SK-N-SH (cell line): ENCODE measurements around the gene SLC38A3. TPM values are rescaled to one million over a fixed set of nuclear protein-coding genes. Genes with fewer than 3 reads are reported as not detected.
A peak's percentile ranks its signal among the peaks of the same experiment; 100 is the strongest.

Experiments
- CTCF ChIA-PET: fragments of 300-600, 350-600 bp; formaldehyde crosslinking; extraction: SDS; loops from one replicate; lab custom pipeline; 2021; lab: Yijun Ruan, JAX
- POLR2A ChIA-PET: fragments of 350-600 bp; sonication (Branson Sonifier 250); formaldehyde crosslinking; extraction: SDS; loops from one replicate; lab custom pipeline; 2020; ENCODE audit warnings: antibody characterized with exemption, inconsistent platforms; lab: Yijun Ruan, JAX
- DNase-seq: peaks from one replicate; pipeline ENCODE4 v3.0.0; 2012
- H2AFZ ChIP-seq: fragments of 200-600 bp; sonication (generic); 2 replicates; pipeline ENCODE4 v1.8.1; 2016; ENCODE audit warnings: antibody characterized with exemption, mild to moderate bottlenecking, low read depth
- H3F3A ChIP-seq: fragments of 200-600 bp; sonication (generic); replicated peaks from 2 replicates; pipeline ENCODE3; 2016; ENCODE audit warnings: antibody characterized with exemption, mild to moderate bottlenecking; ENCODE audit not compliant: insufficient read depth
- H3K27ac ChIP-seq, 2 experiments: fragments of 200-500 bp in 1 of 2; fragments of 200-600 bp in 1 of 2; sonication (Bioruptor generic) in 1 of 2; sonication (generic), shearing (Covaris generic) in 1 of 2; 2 replicates each; pipeline versions ENCODE4 v1.5.1 to v1.6.1; 2014 to 2016; ENCODE audit warnings: low read depth in 2 of 2, inconsistent platforms in 1 of 2, low read length in 1 of 2, mild to moderate bottlenecking in 1 of 2, mixed read lengths in 1 of 2
- H3K27me3 ChIP-seq: fragments of 200-600 bp; sonication (generic), shearing (Covaris generic); 2 replicates; pipeline ENCODE4 v1.6.1; 2016; ENCODE audit warnings: mixed run types; ENCODE audit not compliant: insufficient read depth
- H3K36me3 ChIP-seq, 2 experiments: fragments of 200-500 bp in 1 of 2; fragments of 200-600 bp in 1 of 2; sonication (Bioruptor generic) in 1 of 2; sonication (generic) in 1 of 2; replicated peaks in 1 of 2; 2 replicates each; pipeline versions ENCODE3 to v1.5.1; 2014 to 2016; ENCODE audit warnings: low read length in 1 of 2, mild to moderate bottlenecking in 1 of 2; ENCODE audit not compliant: insufficient read depth in 2 of 2, control insufficient read depth in 1 of 2
- H3K4me1 ChIP-seq, 2 experiments: fragments of 200-500 bp in 1 of 2; fragments of 200-600 bp in 1 of 2; sonication (Bioruptor generic) in 1 of 2; sonication (generic), shearing (Covaris generic) in 1 of 2; 2 replicates each; pipeline versions ENCODE4 v1.5.1 to v1.6.1; 2014 to 2016; ENCODE audit warnings: low read depth in 1 of 2, low read length in 1 of 2, mixed run types in 1 of 2; ENCODE audit not compliant: insufficient read depth in 2 of 2, control insufficient read depth in 1 of 2
- H3K4me2 ChIP-seq: fragments of 200-600 bp; sonication (generic), shearing (Covaris generic); 2 replicates; pipeline ENCODE4 v1.6.1; 2017; ENCODE audit warnings: mixed run types
- H3K4me3 ChIP-seq, 2 experiments: fragments of 200-500 bp in 1 of 2; fragments of 200-600 bp in 1 of 2; sonication (Bioruptor generic) in 1 of 2; sonication (generic), shearing (Covaris generic) in 1 of 2; 2 replicates each; pipeline versions ENCODE4 v1.5.1 to v1.8.1; 2014 to 2016; ENCODE audit warnings: low read depth in 2 of 2, inconsistent platforms in 1 of 2, low read length in 1 of 2, mild to moderate bottlenecking in 1 of 2, mixed read lengths in 1 of 2, moderate library complexity in 1 of 2
- H3K79me2 ChIP-seq: fragments of 200-600 bp; sonication (generic); 2 replicates; pipeline ENCODE4 v1.8.1; 2017; ENCODE audit warnings: mild to moderate bottlenecking; ENCODE audit not compliant: insufficient read depth
- H3K9ac ChIP-seq: fragments of 200-600 bp; sonication (generic); 2 replicates; pipeline ENCODE4 v1.6.1; 2017; ENCODE audit warnings: mixed run types
- H3K9me2 ChIP-seq: fragments of 200-600 bp; sonication (generic); 2 replicates; pipeline ENCODE4 v1.6.1; 2017; ENCODE audit warnings: mixed run types
- H3K9me3 ChIP-seq: fragments of 200-600 bp; sonication (generic); 2 replicates; pipeline ENCODE4 v1.6.1; 2017; ENCODE audit warnings: mixed run types, mild to moderate bottlenecking, moderate library complexity
- H4K20me1 ChIP-seq: fragments of 200-600 bp; sonication (generic); 2 replicates; pipeline ENCODE4 v1.6.1; 2017; ENCODE audit warnings: mild to moderate bottlenecking, mixed run types; ENCODE audit not compliant: insufficient read depth
- EP300 ChIP-seq, 2 experiments: IDR thresholded peaks; 2 replicates each; pipeline versions ENCODE4 v1.4.0 to v1.6.1; 2012; ENCODE audit warnings: borderline replicate concordance in 1 of 2, low read depth in 1 of 2, low read length in 1 of 2
- EZH2phosphoT487 ChIP-seq: fragments of 200-600 bp; sonication (generic); IDR thresholded peaks from 2 replicates; pipeline ENCODE4 v1.6.1; 2017; ENCODE audit warnings: low read depth, mixed run types, mild to moderate bottlenecking, antibody characterized with exemption, moderate library complexity, borderline replicate concordance
- FOSL2 ChIP-seq: IDR thresholded peaks from 2 replicates; pipeline ENCODE4 v1.4.0; 2012; ENCODE audit warnings: low read depth, mild to moderate bottlenecking, moderate library complexity, borderline replicate concordance
- FOXJ3 ChIP-seq: sonication (generic); formaldehyde crosslinking; IDR thresholded peaks from 2 replicates; pipeline ENCODE4 v1.5.1; 2020; ENCODE audit warnings: mild to moderate bottlenecking, missing genetic modification reagents
- FOXM1 ChIP-seq: IDR thresholded peaks from 2 replicates; pipeline ENCODE4 v1.4.0; 2012; ENCODE audit warnings: low read depth, mild to moderate bottlenecking
- GATA2 ChIP-seq: sonication (generic); formaldehyde crosslinking; IDR thresholded peaks from 2 replicates; pipeline ENCODE4 v1.5.0; 2020; ENCODE audit warnings: mild to moderate bottlenecking, missing genetic modification reagents
- JUND ChIP-seq: IDR thresholded peaks from 2 replicates; pipeline ENCODE4 v1.4.0; 2012
- NFIC ChIP-seq: IDR thresholded peaks from 2 replicates; pipeline ENCODE4 v1.4.0; 2012; ENCODE audit warnings: borderline replicate concordance
- RFX5 ChIP-seq: IDR thresholded peaks from 2 replicates; pipeline ENCODE4 v1.6.1; 2012; ENCODE audit warnings: mild to moderate bottlenecking, improper control_type of control experiment, low read length
- RXRA ChIP-seq: IDR thresholded peaks from 2 replicates; pipeline ENCODE4 v1.4.0; 2012; ENCODE audit warnings: low read depth, mild to moderate bottlenecking, borderline replicate concordance
- SIN3A ChIP-seq: IDR thresholded peaks from 2 replicates; pipeline ENCODE4 v1.6.1; 2012; ENCODE audit warnings: low read depth, mild to moderate bottlenecking, low read length, moderate library complexity, borderline replicate concordance
- TAF1 ChIP-seq: IDR thresholded peaks from 2 replicates; pipeline ENCODE4 v1.6.1; 2012; ENCODE audit warnings: low read depth, mild to moderate bottlenecking, low read length, moderate library complexity, borderline replicate concordance
- TCF12 ChIP-seq: IDR thresholded peaks from 2 replicates; pipeline ENCODE4 v1.4.0; 2012
- TEAD4 ChIP-seq: IDR thresholded peaks from 2 replicates; pipeline ENCODE4 v1.4.0; 2012; ENCODE audit warnings: mild to moderate bottlenecking, borderline replicate concordance; ENCODE audit not compliant: insufficient read depth
- YY1 ChIP-seq: IDR thresholded peaks from 2 replicates; pipeline ENCODE4 v1.4.0; 2012; ENCODE audit warnings: low read depth, mild to moderate bottlenecking
- WGBS: methylation state at CpG from one replicate; pipeline ENCODE4 v1.1.6; 2017; ENCODE audit warnings: low lambda C conversion rate; 5-methylcytosine and 5-hydroxymethylcytosine counted together
- polyA plus RNA-seq, 3 experiments: library from polyadenylated mRNA; depleted of rRNA; stranded (reverse); fragments of >200 nt; gene quantifications; 2 replicates each; pipeline ENCODE4 v1.2.3, GENCODE V29; 2012
- TF ChIP-seq, protein P1 (sequence below): IDR thresholded peaks from 2 replicates; pipeline ENCODE4 v1.4.0; 2012; ENCODE audit warnings: low read depth, borderline replicate concordance
- TF ChIP-seq, protein P2 (sequence below): fragments of 150-350 bp; IDR thresholded peaks from 2 replicates; pipeline ENCODE4 v1.6.1; 2016; ENCODE audit warnings: mild to moderate bottlenecking, low read depth, low read length
- TF ChIP-seq, protein P3 (sequence below): IDR thresholded peaks from 2 replicates; pipeline ENCODE4 v1.6.1; 2012; ENCODE audit warnings: mild to moderate bottlenecking, low read depth, low read length, moderate library complexity
- TF ChIP-seq, protein P4 (sequence below): IDR thresholded peaks from 2 replicates; pipeline ENCODE4 v1.4.0; 2012; ENCODE audit warnings: low read depth

SLC38A3 gene
- polyA plus RNA-seq, 1 of the 3 experiments (the other 2 are of a cell fraction): 0.84 TPM

DNA sequence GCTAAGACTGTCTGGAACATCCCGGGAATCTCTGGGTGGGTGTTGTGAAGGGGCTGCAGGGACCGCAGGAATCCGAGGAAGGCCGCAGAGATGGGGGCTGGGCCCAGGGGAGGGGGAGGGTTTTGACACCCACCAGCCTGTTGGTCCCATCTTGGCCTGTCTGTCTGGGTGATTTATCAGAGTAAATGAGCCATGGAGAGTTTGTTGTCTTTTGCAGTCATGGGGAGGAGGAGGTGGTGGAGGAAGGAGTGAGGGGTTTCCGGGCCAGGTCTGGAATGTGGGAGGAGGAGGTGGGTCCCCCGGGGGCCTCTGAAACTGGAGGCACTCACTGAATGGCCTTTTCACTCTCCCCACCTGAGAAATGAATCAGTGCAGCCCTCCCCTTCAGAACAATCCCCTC lies 38.5 kb upstream of the SLC38A3 start (continued):
- TF ChIP-seq, protein P1, sequence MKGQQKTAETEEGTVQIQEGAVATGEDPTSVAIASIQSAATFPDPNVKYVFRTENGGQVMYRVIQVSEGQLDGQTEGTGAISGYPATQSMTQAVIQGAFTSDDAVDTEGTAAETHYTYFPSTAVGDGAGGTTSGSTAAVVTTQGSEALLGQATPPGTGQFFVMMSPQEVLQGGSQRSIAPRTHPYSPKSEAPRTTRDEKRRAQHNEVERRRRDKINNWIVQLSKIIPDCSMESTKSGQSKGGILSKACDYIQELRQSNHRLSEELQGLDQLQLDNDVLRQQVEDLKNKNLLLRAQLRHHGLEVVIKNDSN: no peak
- TF ChIP-seq EP300 (IDR thresholded peaks at IDR 0.05; ENCODE audit: borderline replicate concordance in 1 of 2, low read depth in 1 of 2, low read length in 1 of 2) (no peak), FOXM1 (no peak), YY1 (no peak)

DNA sequence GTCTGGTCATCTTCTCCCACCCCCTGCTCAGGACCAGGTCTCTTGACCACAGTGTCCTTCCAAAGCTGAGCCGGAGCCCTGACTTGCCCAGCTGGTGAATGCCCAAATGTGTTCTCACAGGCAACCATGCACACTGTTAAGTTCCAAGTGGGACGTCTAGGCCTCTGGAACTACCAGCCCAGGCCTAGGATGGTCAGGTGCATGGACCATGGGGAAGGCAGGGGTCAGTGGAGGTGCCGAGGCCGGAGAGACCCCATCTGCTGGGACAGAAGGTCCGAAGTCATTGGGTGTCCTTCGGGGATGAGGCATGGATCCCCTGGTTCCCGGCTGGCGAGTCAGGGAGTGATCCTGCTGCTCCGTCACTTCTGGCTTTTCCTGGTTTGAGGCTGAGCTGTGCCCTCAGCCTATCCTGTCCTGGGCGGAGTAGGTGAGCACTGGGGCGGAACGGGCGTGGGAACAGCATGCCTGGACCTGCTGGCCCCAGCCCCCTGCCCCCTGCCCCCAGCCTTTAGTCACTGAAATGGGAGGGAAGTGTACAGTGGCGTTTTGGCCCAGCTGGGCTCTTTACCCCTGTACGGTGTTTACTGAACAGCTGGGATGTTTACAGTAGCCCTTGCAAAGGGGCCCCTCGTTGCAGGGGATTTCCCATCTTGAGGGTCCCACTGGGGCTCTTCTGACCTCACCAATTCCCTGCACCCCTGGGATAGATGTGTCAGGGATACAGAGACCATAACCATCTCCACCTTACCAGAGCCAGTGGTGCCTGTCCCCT lies 37.8 kb upstream of the SLC38A3 start:
- H3K9me2 ChIP-seq: no peaks in the 10 kb centered on the region
- no peak overlapping the region for H2AFZ ChIP-seq
- ChIA-PET CTCF (interaction anchor here (0.9 to 7.2 kb wide), 3 partner anchors 9 to 26 kb away, joined by 3 to 60 read pairs (median 4); partner anchors contain the start of gene GNAT1), POLR2A (no interaction called here)
- no peaks in the 10 kb centered on the region for H3K9me3 ChIP-seq
- peak overlapping the region; percentile 82; a peak in 3 of 4 replicates for H3K27ac ChIP-seq
- H3K27me3 ChIP-seq: no peaks in the 10 kb centered on the region
- DNase-seq: no peak
- H3F3A ChIP-seq: peaks cover 18% of the 10 kb centered on the region
- H3K4me1 ChIP-seq: peaks cover 26 to 51% of the 10 kb centered on the region in 2 experiments; a peak in 3 of 4 replicates
- no peak overlapping the region for H3K9ac ChIP-seq
- H3K4me2 ChIP-seq: peak overlapping the region; percentile 69
- no peak for TF ChIP-seq EP300 (IDR thresholded peaks at IDR 0.05; ENCODE audit: borderline replicate concordance in 1 of 2, low read depth in 1 of 2, low read length in 1 of 2)
- no peak for TF ChIP-seq RFX5
- no peak for TF ChIP-seq EZH2phosphoT487
- no peak for TF ChIP-seq NFIC
- TF ChIP-seq JUND: no peak
- TF ChIP-seq YY1: no peak
- TF ChIP-seq, protein P2, sequence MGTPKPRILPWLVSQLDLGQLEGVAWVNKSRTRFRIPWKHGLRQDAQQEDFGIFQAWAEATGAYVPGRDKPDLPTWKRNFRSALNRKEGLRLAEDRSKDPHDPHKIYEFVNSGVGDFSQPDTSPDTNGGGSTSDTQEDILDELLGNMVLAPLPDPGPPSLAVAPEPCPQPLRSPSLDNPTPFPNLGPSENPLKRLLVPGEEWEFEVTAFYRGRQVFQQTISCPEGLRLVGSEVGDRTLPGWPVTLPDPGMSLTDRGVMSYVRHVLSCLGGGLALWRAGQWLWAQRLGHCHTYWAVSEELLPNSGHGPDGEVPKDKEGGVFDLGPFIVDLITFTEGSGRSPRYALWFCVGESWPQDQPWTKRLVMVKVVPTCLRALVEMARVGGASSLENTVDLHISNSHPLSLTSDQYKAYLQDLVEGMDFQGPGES: no peak
- TF ChIP-seq, protein P3, sequence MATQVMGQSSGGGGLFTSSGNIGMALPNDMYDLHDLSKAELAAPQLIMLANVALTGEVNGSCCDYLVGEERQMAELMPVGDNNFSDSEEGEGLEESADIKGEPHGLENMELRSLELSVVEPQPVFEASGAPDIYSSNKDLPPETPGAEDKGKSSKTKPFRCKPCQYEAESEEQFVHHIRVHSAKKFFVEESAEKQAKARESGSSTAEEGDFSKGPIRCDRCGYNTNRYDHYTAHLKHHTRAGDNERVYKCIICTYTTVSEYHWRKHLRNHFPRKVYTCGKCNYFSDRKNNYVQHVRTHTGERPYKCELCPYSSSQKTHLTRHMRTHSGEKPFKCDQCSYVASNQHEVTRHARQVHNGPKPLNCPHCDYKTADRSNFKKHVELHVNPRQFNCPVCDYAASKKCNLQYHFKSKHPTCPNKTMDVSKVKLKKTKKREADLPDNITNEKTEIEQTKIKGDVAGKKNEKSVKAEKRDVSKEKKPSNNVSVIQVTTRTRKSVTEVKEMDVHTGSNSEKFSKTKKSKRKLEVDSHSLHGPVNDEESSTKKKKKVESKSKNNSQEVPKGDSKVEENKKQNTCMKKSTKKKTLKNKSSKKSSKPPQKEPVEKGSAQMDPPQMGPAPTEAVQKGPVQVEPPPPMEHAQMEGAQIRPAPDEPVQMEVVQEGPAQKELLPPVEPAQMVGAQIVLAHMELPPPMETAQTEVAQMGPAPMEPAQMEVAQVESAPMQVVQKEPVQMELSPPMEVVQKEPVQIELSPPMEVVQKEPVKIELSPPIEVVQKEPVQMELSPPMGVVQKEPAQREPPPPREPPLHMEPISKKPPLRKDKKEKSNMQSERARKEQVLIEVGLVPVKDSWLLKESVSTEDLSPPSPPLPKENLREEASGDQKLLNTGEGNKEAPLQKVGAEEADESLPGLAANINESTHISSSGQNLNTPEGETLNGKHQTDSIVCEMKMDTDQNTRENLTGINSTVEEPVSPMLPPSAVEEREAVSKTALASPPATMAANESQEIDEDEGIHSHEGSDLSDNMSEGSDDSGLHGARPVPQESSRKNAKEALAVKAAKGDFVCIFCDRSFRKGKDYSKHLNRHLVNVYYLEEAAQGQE: no peak
- no peak for TF ChIP-seq FOXJ3 (CRISPR knock-in tag)
- no peak for TF ChIP-seq TAF1
- no peak for TF ChIP-seq TEAD4
- TF ChIP-seq SIN3A: no peak
- no peak for TF ChIP-seq FOSL2
- no peak for TF ChIP-seq GATA2 (CRISPR knock-in tag)
- no peak for TF ChIP-seq TCF12
- TF ChIP-seq RXRA: no peak
- TF ChIP-seq, protein P4, sequence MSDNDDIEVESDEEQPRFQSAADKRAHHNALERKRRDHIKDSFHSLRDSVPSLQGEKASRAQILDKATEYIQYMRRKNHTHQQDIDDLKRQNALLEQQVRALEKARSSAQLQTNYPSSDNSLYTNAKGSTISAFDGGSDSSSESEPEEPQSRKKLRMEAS: no peak
- TF ChIP-seq, protein P1: no peak
- no peak overlapping the region for H3K4me3 ChIP-seq
- no peaks in the 10 kb centered on the region for H3K36me3 ChIP-seq
- H3K79me2 ChIP-seq: peaks cover 29% of the 10 kb centered on the region
- 86% methylated on average over 11 of the region's 16 CpGs for WGBS
- no peaks in the 10 kb centered on the region for H4K20me1 ChIP-seq
